ENCODE data around the gene B4GALT2. TPM values are rescaled to one million over a fixed set of nuclear protein-coding genes. Genes with fewer than 3 reads are reported as not detected.

Gene B4GALT2
- total RNA-seq, 1 experiment from 2014 or later: 76.8 TPM

- no peak for DNase-seq (ENCODE audit: low read depth, low spot score)
- POLR2A ChIA-PET: no interaction called here
- Histone ChIP-seq H3K4me1 (ENCODE audit: control insufficient read depth in 1 of 2, insufficient read depth in 2 of 2, low read length in 2 of 2) (peaks cover 5 to 9% of the 10 kb centered on the region in 2 experiments; a peak in 3 of 4 replicates), H3K9me3 (ENCODE audit: control insufficient read depth in 1 of 2, insufficient read depth in 1 of 2, low read depth in 1 of 2, low read length in 2 of 2) (no peaks in the 10 kb centered on the region), H3K27ac (ENCODE audit: low read depth, low read length) (no peak overlapping the region), H3K9me2 (ENCODE audit: insufficient read depth) (no peaks in the 10 kb centered on the region), H3K79me2 (ENCODE audit: insufficient read depth, low read length) (no peaks in the 10 kb centered on the region), H2AFZ (ENCODE audit: low read depth, low read length, poor library complexity, severe bottlenecking) (no peak overlapping the region), H3K4me3 (replicated peaks in 1 of 2; ENCODE audit: low read depth in 1 of 2, low read length in 2 of 2) (no peak overlapping the region), H3K36me3 (ENCODE audit: control insufficient read depth in 1 of 2, insufficient read depth in 2 of 2, low read length in 2 of 2) (no peaks in the 10 kb centered on the region), H3K4me2 (ENCODE audit: low read length) (no peak overlapping the region), H4K20me1 (ENCODE audit: insufficient read depth) (no peaks in the 10 kb centered on the region), H3K9ac (ENCODE audit: low read length) (no peak overlapping the region), H3K27me3 (ENCODE audit: insufficient read depth, low read length) (no peaks in the 10 kb centered on the region)
- CTCF ChIA-PET: interaction anchor here (1.1 kb wide), 1 partner anchor 65 kb away, joined by 3 read pairs; no protein-coding TSS in a partner anchor
- RAD21 ChIA-PET (ENCODE audit: low non-redundant PET in 1 of 2, low total read pairs in 2 of 2, uncharacterized antibody in 2 of 2, unreplicated experiment in 2 of 2): no interaction called here
- TF ChIP-seq RAD21 (IDR thresholded peaks at IDR 0.05; ENCODE audit: low read depth): no peak
- no peak for TF ChIP-seq CBX3 (IDR thresholded peaks at IDR 0.05; ENCODE audit: low read depth)
- TF ChIP-seq SIN3A (IDR thresholded peaks at IDR 0.05; ENCODE audit: low read depth): no peak
- no peak for TF ChIP-seq JUND (IDR thresholded peaks at IDR 0.05)
- TF ChIP-seq TCF7L2 (IDR thresholded peaks at IDR 0.05; ENCODE audit: borderline replicate concordance, extremely low read depth, insufficient read depth, insufficient read length): no peak
- no peak for TF ChIP-seq SRF (IDR thresholded peaks at IDR 0.05; ENCODE audit: low read depth)
- TF ChIP-seq MAX (IDR thresholded peaks at IDR 0.05): no peak
- no peak for TF ChIP-seq SP1 (IDR thresholded peaks at IDR 0.05; ENCODE audit: low read depth)
- BruUV-seq (replicated peaks): no TSS peak
- no peak for ATAC-seq
- intact Hi-C loops (cut with micrococcal nuclease): no loop called here
These were observed 20.4 kb downstream of the B4GALT2 start for GRCh38 chr1:43999455-43999854.

- H3K27ac ChIP-seq (ENCODE audit: low read depth, low read length): no peak overlapping the region
- no peaks in the 10 kb centered on the region for H3K9me2 ChIP-seq (ENCODE audit: insufficient read depth)
- H3K4me1 ChIP-seq (ENCODE audit: control insufficient read depth in 1 of 2, insufficient read depth in 2 of 2, low read length in 2 of 2): peaks cover 0 to 2% of the 10 kb centered on the region in 2 experiments; a peak in 3 of 4 replicates
- H3K9me3 ChIP-seq (ENCODE audit: control insufficient read depth in 1 of 2, insufficient read depth in 1 of 2, low read depth in 1 of 2, low read length in 2 of 2): no peaks in the 10 kb centered on the region
- no TSS peak for BruUV-seq (replicated peaks)
- POLR2A ChIA-PET: no interaction called here
- TF ChIP-seq EZH2phosphoT487 (IDR thresholded peaks at IDR 0.05; ENCODE audit: borderline replicate concordance) (no peak), SRF (IDR thresholded peaks at IDR 0.05; ENCODE audit: low read depth) (no peak), SP1 (IDR thresholded peaks at IDR 0.05; ENCODE audit: low read depth) (no peak), POLR2A (IDR thresholded peaks at IDR 0.05; ENCODE audit: borderline replicate concordance, extremely low read depth, insufficient read depth, insufficient read length) (no peak), ZNF274 (IDR thresholded peaks at IDR 0.05; ENCODE audit: low read depth, low read length) (no peak), EGR1 (IDR thresholded peaks at IDR 0.05; ENCODE audit: low read depth) (no peak), ATF3 (IDR thresholded peaks at IDR 0.05) (no peak), CBX3 (IDR thresholded peaks at IDR 0.05; ENCODE audit: low read depth) (no peak), CTCF (IDR thresholded peaks at IDR 0.05 in 2 of 3, conservative IDR thresholded peaks at IDR 0.05 in 1 of 3; ENCODE audit: borderline replicate concordance in 1 of 3, insufficient read depth in 1 of 3, low read depth in 2 of 3, low read length in 2 of 3) (no peak), CEBPB (IDR thresholded peaks at IDR 0.05; ENCODE audit: low read depth) (no peak)
- H3K27me3 ChIP-seq (ENCODE audit: insufficient read depth, low read length): no peaks in the 10 kb centered on the region
- no peak overlapping the region for H3K9ac ChIP-seq (ENCODE audit: low read length)
- H3K79me2 ChIP-seq (ENCODE audit: insufficient read depth, low read length): no peaks in the 10 kb centered on the region
- no peaks in the 10 kb centered on the region for H4K20me1 ChIP-seq (ENCODE audit: insufficient read depth)
- H3K36me3 ChIP-seq (ENCODE audit: control insufficient read depth in 1 of 2, insufficient read depth in 2 of 2, low read length in 2 of 2): no peaks in the 10 kb centered on the region
- no peak overlapping the region for H3K4me3 ChIP-seq (replicated peaks in 1 of 2; ENCODE audit: low read depth in 1 of 2, low read length in 2 of 2)
- no peak overlapping the region for H3K4me2 ChIP-seq (ENCODE audit: low read length)
- CTCF ChIA-PET: interaction anchor here (1.1 kb wide), 1 partner anchor 66 kb away, joined by 3 read pairs; no protein-coding TSS in a partner anchor
- RAD21 ChIA-PET (ENCODE audit: low non-redundant PET in 1 of 2, low total read pairs in 2 of 2, uncharacterized antibody in 2 of 2, unreplicated experiment in 2 of 2): no interaction called here
- ATAC-seq (no peak), DNase-seq (ENCODE audit: low read depth, low spot score) (no peak)
- intact Hi-C loops (cut with micrococcal nuclease): no loop called here
- H2AFZ ChIP-seq (ENCODE audit: low read depth, low read length, poor library complexity, severe bottlenecking): no peak overlapping the region
These were observed 21.2 kb downstream of the B4GALT2 start for GRCh38 chr1:44000122-44000665.

Data from HCT116 (cell line).